Measurements from ENCODE around the gene TUBGCP5.

The TUBGCP5 gene

DNA sequence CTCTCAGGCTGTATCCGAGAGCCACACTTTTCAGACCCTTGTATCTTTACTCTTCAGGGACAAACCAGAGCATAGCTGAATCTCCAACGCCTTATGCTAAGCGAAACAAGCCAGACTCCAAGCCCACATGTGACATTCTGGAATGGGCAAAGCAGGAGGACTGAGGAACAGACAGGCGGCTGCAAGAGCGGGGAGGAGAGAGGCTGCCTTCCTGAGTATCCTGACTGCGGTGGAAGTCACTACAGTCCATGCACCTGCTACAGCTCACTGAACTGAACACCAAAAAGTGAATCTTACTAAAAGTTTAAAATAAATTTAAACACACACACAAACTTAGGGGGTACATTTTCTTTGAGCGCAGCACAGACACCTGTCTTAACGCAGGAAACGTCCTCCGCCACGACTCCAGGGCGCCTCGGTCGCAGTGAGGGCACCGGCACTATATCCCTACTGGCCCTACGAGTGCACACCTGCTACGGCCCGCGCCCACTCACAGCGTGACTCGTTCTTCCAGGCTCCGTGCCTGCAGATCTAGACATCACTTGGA, 60.6 kb downstream of the TUBGCP5 start:
- DNase-seq (ENCODE audit: low read depth) = no peak

DNA sequence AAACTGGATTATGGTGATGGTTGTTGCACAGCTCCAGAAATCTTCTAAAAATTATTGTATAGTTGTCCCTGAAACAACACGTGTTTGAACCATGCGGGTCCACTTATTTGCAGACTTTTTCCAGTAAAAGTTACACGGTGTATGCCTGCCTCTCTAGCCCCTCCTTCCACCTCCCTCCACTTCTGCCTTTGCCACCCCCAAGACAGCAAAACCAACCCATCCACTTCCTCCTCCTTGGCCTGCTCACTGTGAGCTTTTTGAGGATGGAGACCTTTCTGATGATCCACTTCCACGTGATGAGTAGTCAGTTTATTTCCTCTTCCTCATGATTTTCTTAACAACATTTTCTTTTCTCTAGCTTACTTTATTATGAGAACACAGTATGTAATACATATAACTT, 64.6 kb downstream of the TUBGCP5 start:
- DNase-seq (ENCODE audit: low read depth) = no peak

DNA sequence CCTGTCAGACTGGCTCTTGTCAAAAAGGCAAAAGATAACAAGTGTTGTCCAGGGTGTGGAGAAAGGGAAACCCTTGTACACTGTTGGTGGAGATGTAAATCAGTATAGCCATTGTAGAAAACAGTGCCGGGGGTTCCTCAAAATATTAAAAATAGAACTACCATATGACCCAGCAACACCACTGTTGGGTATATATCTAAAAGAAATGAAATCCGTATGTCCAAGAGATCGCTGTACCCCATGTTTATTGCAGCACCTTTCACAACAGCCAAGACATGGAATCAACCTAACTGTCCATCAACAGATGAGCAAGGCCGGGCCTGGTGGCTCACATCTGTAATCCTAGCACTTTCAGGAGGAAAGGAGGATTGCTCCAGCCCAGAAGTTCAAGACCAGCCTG, 65.4 kb downstream of the TUBGCP5 start:
- DNase-seq (ENCODE audit: low read depth) = no peak

DNA sequence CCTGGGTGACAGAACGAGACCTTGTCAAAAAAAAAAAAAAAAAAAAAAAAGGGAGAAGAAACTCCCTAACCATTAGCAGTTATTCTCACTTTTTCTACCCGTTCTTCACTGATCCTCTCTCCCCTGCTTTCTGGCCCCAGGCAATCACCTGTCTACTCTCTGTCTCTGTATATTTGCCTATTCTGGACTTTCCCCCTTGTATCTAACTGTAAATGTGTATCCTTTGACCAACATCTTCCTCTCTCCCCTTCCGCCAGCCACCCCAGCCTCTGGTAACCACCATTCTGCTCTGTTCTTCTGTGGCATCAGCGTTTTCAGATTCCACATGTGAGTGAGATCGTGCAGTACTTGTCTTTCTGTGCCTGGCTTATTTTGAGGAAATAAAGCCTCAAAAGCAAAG, 66.1 kb downstream of the TUBGCP5 start:
- no peak for DNase-seq (ENCODE audit: low read depth)

DNA sequence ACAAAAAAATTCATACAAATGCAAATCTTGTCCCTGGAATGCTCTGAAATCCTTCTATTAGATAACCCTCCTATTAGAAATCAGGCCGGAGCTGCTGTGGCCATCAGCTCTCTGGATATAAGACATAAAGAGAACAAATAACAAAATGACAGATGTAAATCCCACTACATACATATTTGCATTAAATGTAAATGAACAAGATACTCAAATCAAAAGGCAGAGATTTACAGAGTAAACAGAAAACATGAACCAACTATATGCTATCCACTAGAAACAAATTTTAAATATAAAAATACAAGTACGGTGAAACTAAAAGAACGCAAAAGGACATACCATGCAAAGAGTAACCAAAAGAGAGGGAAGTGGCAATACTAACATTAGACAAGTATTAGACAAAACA, 69.9 kb downstream of the TUBGCP5 start:
- no peak for DNase-seq (ENCODE audit: low read depth)

DNA sequence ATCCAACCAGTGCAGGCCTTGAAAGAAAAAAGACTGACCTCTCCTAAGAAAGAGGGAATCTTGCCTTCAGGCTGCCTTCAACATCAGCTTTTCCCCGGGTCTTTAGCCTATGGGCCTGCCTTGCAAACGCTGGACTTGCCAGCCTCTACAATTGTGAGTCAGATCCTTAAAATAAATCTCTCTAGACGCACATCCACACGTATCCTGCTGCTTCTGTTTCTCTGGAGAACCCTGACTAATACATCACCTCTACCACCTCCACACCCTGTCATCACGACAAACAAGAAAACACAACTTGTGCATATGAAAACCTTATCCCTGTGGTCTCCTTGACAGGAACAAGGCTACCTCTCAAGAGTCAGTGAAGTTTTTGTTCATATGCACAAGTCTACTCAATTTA, 71.0 kb downstream of the TUBGCP5 start:
- DNase-seq (ENCODE audit: low read depth) = no peak

DNA sequence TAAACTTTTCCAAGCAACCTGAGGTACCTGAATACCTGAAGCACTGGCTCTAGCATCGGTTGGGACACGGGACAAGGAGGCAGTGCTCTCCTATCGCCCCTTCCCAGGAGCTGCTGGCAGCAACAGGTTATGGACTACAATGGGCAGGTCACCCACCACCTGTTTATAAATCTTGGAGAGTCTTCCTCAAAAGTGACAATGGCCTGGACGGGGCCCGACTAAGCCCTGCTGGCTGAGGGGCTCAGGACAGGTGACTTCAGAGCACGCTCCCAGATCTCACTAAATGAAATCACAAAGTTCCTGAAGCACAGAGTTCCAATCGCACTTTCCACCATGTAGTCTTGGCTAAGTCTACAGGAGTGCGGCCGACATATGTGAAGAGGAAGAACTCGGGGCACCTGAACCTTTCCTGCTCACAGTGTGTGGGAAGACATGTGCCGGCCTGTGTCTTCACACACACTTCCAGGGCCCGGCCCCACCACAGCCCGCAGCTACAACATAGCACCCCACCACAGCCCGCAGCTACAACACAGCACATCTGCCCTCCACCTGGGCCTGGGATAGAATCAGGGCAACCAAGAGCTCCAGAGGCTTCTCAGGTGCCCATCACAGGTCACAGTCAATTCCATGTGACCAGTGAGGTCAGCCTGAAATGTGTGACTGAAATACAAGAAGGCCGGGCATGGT, 72.1 kb downstream of the TUBGCP5 start:
- no peak for DNase-seq (ENCODE audit: low read depth)

DNA sequence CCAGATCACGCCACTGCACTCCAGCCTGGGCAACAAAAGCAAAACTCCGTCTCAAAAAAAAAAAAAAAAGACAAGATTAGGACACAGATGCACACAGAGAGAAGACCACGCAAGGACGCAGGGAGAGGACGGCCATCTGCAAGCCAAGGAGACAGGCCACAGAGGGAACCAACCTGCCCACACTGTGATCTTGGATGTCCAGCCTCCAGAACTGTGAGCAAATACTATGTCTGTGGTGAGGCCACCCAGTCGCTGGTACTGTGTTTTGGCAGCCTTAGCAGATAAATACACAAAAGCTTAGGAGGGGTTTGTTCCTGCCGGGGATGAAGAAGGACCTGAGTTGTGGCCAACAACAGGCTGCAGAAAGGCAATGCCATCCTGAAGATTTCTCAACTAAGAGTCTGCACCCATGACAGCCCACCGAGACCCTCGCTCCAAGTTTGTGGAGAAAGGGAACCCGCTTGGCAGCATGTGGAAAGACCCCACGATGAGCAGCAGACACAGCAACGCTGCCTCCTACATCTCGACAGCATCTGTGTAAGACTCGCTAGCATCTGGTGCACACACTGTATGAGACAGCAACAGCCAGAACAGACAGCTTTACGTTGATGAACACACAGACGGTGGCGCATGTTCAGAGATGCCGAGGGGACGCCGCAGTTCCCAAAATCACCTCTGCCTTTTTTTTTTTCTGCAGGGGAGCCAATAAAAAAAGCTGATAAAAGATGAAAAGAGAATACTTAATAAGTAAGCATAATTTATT, 72.9 kb downstream of the TUBGCP5 start:
- DNase-seq (ENCODE audit: low read depth) = no peak

- DNase-seq (ENCODE audit: low read depth) = no peak
These were observed 75.7 kb downstream of the TUBGCP5 start for GRCh38 chr15:22963641-22964040.

DNA sequence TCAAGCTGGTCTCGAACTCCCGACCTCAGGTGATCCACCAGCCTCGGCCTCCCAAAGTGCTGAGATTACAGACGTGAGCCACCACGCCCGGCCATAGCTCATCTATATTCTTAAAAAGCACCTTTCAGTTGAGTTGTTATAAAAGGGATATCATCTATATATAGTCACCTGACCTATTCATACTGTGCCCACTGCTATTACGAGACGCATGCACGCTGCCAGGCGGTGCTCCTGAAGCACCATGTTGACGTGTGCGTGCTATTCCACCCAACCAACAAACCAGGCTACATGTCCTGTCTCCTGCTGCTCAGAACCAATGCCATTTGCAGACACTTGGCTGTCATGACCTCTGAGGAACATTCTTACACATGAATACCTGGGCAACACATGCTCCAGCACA, 76.8 kb downstream of the TUBGCP5 start:
- DNase-seq (ENCODE audit: low read depth) = no peak

- DNase-seq (ENCODE audit: low read depth) = no peak
These were observed 77.6 kb downstream of the TUBGCP5 start for GRCh38 chr15:22961762-22962161.

DNA sequence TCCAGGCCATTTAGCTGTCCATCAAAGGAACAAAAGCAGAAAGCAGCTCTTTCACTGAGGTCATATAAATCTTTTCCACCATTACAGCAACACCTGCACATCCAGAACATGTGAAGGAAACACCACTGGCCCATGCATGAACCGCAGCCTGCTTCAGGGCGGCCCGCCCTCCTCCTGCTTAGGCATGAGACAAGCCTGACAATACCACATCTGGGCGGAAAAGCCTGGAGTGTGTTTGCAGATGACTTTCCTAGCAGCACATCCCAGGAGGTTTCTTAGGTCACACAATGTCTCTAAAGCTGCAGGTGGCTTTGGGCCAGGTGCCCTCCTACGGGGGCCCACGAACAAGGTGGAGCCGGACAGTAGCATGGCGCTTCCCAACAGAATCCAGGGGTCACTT, 78.8 kb downstream of the TUBGCP5 start:
- DNase-seq (ENCODE audit: low read depth) = no peak

DNA sequence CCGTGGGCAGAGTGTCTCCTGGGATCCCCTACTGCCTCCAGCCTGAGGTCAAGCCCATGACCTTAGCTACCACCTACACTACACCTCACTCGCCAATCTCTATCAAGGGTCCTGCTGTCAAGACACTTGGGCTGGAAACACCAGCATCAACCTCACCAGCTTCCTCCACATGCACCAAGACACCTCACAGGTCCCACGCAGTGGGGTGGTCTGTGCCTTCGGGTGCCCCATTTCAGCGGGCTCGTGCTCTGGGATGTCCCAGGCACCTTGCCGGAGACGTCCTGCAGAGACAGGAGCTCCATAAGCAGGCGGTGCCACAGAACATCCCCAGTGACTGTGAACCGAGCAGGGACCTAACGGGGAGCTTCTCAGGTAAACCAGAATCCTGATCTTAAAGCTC, 79.2 kb downstream of the TUBGCP5 start:
- DNase-seq (ENCODE audit: low read depth) = no peak

DNA sequence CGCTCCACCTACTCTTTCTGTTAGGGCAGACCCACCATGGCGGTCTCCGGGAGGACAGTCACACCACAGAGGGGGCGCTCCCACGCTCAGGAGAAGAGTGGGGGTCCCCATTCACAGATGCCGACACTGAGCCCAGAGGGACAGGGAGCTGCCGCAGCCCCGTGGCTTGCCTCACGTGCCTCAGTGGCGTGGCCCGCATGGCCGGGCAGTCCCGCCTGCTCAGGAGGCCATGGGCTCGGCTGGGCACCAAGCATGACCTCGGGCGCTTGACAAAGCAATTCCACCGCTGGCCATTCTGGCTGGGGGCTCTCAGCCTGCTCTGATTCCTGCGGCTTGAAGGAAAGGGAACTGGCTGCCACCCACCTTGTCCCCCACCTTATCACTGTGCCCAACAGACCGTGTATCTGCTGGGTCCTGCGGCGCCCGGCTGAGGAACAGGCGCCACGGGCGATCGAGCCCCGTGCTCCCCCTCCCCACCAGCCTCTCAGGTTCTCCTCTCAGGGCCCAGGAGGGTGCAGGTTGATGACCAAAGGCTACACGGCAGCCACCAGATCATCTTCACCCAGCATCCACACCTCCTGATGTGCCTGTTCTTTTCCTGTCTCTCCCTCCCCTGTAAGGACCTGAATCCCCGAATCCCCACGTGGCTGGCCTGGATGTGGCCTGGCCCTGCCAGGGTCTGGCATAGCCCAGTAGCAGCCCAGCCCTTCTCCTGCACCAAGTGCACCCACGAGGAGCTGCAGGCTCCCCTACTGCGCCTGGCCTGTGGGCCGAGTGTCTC, 79.9 kb downstream of the TUBGCP5 start:
- DNase-seq (ENCODE audit: low read depth) = no peak

- DNase-seq (ENCODE audit: low read depth) = no peak
These were observed 80.7 kb downstream of the TUBGCP5 start for GRCh38 chr15:22958487-22959280.

GRCh38 chr15:22956978-22957260, 82.5 kb downstream of the TUBGCP5 start:
- no peak for DNase-seq (ENCODE audit: low read depth)

DNA sequence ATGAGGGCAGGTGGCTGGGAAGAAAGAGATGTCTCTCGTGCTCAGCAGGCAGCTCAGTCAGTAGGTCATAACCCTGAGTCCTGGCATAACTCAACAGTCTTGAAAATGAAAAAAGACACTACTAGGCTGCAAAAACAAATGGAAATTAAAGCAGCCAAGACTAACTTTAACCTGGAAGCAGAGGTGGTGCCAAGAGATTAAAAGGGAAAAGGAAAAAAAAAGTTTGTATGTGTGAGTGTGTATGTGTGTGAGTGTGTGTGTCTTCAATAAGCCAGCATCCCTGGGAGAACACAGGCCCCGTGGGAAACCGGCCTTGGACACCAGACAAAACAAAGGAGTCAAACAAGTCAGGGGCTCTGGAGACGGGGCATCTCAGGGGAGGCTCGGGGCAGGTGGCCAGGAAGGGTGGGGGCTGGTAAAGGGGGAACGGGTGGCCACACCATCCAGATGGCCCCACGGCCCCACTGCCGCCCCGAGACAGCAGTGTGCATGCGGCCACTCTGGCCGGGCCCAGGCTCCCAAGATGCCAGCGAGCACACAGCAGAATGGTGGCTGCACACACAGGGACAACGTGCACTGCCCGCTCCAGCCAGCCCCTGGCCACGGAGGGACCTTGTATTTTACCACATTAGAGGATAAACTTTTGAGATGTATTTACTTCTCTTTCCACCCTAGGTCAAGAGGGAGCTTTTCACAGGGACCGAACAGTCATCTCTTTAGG, 83.0 kb downstream of the TUBGCP5 start:
- DNase-seq (ENCODE audit: low read depth) = no peak

GRCh38 chr15:22955544-22956119, 83.7 kb downstream of the TUBGCP5 start:
- DNase-seq (ENCODE audit: low read depth) = no peak

- DNase-seq (ENCODE audit: low read depth) = no peak
These were observed 84.4 kb downstream of the TUBGCP5 start for GRCh38 chr15:22954798-22955543.

DNA sequence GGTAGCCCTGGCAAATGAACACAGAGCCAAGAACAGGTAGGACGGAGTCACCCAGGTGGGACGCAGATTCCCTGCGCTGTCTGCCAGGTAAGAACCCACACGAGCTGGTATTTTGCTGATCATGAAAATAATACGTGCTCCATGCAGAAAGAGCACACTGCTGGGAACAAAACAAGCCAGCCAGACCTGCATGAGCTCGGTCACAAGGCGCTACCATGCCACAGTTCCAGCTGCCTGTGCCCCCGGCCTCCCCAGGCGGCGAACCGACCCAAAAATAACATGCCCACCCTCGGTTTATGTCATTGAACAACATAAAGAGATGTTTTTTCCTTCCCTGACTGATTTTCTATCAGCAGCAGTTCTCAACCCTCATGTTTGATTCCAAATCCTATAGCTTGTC, 85.0 kb downstream of the TUBGCP5 start:
- DNase-seq (ENCODE audit: low read depth) = no peak
